HG03520 (cell line): ENCODE data around the gene MAP7.
"Not testable (repeated sequence)": the region's sequence is repeated elsewhere in the genome, so short reads cannot be mapped to it uniquely, and the experiment has no call there.

Experiments
- ATAC-seq: cut with Tn5 transposase; IDR thresholded peaks from one replicate; pipeline ENCODE4 v1.9.1; 2021; ENCODE audit warnings: mild to moderate bottlenecking, moderate library complexity; ENCODE audit not compliant: unreplicated experiment

Gene MAP7

DNA sequence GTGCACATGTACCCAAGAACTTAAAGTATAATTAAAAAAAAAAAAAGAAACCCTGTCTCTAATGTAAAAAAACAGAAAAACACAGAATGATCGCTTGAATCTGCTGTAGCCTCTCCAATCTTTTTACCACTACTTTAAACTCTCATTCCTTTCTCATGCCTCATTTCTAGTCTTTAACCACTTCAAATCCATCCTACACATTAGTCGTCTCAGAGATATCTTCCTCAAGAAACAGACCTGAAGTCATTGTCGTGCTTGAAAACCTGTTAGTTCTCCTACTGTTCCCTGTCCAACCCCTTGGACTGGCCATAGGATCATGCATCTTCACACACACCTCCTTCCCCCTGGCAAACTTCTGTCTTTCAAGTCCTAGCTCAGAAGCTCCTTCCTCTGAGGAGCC, 148.5 kb downstream of the MAP7 start:
- no peak for ATAC-seq

DNA sequence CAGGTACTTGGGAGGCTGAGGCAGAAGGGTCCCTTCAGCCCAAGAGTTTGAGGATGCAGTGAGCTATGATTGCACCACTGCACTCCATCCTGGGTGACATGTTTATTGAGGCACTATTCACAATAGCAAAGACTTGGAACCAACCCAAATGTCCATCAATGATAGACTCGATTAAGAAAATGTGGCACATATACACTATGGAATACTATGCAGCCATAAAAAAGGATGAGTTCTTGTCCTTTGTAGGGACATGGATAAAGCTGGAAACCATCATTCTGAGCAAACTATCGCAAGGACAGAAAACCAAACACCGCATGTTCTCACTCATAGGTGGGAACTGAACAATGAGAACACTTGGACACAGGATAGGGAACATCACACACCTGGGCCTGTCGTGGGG, 149.0 kb downstream of the MAP7 start:
- ATAC-seq, result not testable (repeated sequence)

DNA sequence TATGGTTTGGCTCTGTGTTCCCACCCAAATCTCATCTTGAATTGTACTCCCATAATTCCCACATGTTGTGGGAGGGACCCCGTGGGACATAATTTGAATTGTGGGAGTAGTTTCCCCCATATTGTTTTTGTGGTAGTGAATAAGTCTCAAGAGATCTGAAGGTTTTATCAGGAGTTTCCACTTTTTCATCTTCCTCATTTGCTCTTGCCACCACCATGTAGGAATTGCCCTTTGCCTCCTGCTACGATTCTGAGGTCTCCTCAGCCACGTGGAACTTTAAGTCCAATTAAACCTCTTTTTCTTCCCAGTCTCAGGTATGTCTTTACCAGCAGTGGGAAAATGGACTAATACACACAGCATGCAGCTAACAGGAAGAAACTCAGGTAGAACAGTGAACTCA, 151.8 kb downstream of the MAP7 start:
- no peak for ATAC-seq

DNA sequence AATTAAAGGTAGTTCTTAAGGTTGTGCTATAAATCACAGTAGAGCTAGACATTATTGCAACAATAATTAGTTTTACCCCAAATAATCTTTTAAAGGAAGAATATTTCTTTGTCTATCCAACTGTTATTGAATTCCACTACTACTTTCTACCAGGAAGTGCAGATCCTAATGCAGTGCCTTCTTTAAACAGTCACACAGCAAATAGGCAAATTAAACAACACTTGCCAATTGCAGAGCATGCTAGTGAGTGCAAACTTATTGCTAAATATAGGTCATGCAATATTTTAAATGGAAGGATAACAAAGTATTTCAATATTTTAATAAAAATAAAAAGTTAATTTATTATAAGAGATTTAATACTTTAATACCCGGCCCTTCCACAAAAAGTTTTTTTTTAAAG, 153.3 kb downstream of the MAP7 start:
- no peak for ATAC-seq

DNA sequence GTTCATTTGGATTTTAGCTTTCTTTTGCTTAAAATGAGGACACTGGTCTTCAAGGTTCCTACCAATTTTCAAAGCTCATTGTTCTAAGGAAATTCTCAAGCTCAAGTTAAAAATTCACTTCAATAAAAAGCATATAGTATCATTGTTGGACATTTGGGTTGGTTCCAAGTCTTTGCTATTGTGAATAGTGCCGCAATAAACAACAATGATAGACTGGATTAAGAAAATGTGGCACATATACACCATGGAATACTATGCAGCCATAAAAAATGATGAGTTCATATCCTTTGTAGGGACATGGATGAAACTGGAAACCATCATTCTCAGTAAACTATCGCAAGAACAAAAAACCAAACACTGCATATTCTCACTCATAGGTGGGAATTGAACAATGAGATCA, 159.3 kb downstream of the MAP7 start:
- ATAC-seq, result not testable (repeated sequence)

DNA sequence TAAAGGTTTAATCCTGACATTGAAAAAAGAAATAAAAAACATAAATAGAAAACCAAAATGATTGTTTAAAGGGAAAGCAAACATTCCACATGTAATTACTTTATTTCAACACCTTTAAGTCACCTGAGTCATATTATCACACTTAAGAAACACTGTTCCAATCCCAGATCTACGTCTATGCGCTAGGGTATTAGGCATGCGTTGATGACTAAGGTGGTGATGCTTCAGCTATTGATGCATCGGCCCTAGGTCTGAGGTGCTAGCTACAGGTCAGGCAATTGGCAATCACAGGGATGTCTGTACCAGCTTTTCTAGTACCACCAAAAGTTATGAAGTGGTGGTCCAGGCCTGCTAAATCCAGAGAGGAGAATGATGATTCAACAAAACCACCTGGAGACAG, 162.9 kb downstream of the MAP7 start:
- ATAC-seq, result no peak

DNA sequence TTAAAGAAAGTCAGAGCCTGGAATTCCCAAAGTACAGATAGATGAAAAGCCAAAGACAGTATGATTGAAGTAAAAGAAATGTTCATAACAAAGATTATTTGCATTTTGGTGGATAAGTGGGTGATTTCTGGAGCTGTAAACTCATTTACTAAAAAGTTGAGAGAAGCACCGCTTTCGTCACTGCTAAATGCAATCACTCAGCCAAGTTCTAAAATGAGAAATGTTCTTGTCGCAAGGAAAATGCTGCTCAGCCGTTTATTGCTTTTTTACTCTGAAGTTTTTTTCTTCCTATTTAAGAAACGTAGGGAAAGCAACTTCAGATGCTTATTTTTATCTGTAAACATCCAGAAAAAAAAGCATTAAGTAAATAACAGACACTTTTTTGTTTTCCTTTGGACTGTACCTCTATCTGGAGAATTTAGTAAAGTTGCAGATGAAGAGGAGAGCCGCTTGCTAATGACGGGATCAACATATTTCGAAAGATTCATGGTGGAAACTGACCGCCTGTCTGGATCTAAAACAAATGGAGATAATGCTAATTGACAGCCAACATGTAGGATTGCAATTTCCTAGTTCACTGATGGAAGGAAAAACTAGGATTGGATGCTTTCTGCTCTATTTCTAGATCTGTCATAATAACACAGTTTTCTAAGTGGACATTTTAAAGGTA, 166.8 kb downstream of the MAP7 start:
- ATAC-seq, result no peak

DNA sequence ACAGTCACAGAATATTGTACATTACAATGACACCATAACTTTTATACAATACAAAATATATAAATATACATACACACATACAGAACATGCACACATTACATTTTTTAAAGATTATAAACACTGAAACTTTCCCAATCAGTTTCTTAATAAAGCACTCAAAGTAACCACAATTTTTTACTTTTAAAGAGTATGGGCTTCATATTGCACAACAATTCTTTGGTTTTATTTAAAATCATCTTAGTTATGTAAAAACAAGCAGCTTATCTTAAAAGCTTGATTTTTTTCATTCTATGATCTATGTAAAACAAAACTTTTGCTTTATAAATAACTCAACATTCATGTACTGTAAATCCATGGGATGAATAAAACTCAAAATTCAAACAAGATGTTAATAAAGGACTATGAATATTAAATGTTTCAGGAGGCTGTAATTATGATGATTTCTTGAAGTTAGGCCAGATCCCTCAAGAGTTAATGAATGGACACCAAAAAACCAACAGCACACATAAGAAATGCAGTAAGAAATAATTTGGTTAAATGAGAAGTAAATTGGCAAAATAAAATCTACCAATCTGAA, 167.5 kb downstream of the MAP7 start:
- ATAC-seq, result no peak

DNA sequence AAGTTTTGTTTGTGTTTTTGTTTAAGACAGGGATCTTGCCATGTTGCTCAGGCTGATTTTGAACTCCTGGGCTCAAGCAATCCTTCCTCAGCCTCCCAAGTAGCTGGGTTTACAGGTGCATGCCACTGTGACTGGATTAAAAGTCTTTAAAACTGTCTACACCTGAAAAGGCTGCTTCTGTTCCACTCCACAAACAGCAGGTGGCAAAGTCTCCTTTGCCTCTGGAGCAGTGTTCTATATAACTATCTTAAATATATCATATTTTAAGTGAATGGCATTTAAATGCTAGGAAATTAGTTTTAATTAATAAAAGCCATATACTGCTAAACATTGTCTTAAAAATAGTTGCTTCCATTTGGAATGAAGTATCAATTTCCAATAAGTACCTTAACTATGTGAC, 171.3 kb downstream of the MAP7 start:
- no peak for ATAC-seq

DNA sequence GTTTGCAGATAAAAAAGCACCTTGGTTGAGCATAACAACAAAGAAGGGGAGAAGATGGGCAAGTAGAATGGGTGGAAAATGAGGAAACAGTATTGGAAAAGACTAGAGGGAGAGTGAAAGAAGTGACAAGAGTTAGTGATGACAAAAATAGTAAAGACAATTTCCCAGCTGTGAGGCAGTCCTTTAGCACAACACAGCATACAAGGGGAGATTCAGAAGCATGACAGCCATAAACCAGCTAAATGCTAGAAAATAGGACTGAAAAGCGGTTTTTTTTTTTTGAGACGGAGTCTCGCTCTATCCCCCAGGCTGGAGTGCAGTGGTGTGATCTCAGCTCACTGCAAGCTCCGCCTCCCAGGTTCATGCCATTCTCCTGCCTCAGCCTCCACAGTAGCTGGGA, 174.4 kb downstream of the MAP7 start:
- ATAC-seq, result not testable (repeated sequence)

DNA sequence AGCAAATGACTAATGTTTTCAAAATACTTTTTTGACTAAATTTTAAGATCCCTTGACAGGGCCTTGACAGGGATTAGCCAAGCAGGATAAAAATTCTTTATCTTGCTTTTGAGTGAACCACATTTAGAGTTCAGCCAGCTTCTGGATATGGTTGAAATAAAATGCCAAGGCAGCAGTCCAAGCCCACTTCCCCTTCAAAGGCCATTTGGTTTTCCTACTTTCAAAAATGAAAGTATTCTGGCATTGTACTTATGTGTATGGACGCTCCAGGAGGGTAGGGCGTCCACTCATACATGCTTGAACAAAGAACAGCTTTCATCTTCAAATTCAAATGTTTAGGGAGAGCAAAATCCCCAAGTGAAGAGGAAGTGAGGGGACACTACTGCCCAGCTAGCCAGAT, 178.3 kb downstream of the MAP7 start:
- ATAC-seq, result no peak

DNA sequence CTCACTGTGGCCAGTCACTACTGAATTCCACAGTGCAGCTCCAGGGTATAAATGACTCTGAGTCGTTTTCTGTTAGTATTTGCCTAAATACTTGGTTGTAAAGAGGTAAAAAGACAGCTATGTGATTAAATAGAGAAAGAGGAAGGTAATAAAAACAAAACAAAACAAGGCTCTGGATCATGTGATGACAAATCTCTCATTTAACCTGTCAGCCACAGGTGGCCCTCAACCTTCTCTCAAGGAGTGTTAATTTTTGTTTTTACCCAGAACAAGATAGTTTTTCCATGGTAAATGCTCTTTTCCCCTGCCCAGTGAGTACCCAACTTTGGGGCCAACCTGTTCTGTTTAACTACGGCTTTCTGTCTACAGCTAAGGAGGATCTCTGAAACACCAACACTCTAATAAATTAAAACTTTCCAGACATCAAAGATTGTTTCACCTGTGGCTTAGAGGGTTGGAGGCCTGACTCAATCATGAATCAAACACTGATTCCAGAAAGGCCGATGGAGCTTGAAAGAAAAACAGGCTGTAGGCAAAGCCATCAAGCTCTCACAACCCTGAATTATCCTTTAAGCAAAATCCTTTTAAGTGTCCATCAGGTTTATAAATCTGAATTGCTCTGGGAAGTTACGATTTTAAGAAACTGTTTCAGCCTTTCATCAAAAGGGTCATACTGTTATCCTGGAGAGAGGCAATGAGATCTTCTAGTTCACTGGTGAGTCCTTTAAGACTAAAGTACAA, 179.1 kb downstream of the MAP7 start:
- no peak for ATAC-seq

DNA sequence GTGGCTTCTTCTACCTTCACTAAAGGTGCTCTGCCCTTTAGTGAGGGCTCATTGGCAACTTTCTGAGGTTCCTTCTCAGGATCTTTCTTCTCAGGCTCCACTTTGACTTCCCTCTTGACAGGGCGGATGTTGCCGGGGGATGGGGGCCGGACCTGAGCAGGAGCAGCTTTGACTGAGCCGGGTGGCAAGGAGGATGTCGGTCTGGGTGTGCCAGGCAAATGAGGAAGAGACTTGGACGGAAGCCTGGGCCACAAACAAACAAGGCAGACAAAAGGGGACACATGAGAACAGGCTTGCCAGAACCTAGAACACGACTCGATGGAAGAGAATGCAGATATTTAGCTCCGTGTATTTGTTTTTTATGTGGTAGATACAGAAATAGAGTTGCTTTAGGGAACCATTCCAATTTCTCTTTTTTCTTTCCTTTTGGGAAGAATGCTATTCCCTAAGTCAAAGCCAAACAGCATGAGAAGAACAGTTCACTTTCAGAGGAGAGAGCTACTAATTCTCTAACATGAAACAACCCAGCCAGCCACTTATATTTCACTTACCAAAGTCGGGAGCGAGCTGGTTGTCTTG, 184.4 kb downstream of the MAP7 start:
- no peak for ATAC-seq

DNA sequence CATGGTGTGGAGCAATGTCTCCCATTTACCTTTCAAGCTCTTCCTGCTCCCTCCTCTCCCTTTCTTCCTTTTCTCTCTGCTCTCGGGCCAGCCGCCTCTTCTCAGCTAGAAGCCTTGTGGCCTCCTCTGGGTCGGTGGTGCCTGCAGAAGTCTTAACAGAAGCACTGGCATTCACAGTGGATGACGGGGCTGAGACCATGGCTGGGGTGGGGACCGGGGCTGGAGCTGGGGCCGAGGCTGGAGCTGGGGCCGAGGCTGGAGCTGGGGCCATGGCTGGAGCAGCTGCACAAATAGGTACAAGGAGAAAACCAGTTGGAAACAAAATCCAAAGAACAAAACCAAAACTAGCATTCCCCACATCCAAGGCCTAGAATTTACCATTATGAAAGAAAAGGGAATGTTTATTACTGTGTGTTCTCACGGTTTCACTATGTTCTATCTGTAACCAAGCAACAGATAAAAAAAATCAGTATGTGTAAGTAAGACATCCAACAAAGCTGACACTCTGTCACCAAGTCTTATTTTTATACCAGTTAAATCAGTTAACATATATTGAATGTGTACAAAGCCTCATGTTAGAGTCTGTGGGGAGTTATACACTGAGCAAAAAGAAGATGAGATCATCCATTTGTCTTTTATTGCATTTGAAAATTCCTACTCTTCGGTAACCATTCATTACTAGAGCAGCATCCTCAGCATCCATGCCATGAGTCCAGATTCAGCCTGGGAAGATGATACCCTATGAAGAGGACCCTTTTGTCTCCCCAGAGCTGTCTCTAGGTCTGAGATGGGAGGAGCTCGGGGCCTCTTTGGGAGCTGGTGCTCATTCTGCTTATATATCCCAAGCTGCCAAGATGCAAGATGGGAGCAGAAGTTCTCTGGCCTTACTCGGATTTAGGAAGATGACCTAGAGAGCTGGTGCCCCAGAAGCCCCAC, 187.5 kb downstream of the MAP7 start:
- ATAC-seq, result no peak

DNA sequence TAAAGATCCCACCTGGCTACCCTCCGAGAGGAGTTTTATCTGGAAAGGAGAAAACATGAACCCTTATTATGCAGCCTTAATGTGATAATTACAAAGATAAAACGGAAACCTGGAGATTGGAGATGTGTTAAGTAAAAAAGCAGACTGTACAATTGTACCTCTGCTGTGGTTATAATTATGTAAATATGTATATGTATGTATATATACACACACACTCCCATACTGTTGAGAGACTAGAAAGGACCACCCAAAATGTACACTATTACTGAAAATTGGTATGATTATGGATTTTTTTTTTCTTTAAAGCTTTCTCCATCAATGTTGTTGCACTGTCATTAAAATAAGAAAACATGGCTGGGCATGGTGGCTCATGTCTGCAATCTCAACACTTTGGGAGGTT, 188.4 kb downstream of the MAP7 start:
- ATAC-seq, result no peak

DNA sequence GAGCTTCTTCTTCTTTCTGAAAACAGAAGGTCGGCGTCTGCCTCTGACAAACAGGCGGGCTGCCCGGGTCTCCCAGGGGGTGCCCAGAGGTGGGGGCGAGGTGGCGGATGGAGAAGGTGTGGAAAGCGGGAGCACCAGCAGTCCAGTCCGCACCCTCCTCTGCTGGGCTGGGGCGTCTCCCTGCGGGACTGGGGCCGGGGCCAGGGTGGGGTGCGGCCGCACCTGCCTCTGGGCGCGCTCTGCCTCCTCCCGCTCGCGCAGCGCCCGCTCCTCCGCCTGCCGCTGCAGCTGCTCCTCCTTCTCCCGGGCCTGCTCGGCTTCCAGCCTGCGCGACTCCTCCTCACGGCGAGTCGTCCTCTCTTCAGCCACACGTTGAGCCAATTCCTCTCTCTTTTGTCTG, 189.4 kb downstream of the MAP7 start:
- ATAC-seq, result no peak

DNA sequence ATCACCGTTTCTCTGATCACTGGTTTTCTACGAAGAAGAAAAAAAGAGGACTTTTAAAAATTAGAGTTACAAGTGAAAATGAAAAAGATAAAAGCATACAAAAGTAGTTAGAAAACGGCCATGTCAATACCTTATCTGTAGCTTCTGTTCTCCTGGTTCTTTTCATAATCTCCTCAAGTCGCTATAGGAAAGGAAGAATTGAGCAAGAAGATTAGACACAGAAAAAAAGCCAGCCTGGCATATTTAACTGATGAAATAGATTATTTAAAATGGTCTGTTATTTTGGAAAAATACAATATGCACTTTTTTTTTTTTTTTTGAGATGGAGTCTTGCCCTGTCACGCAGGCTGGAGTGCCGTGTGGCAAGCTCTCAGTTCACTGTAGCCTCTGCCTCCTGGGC, 190.4 kb downstream of the MAP7 start:
- ATAC-seq, result no peak

DNA sequence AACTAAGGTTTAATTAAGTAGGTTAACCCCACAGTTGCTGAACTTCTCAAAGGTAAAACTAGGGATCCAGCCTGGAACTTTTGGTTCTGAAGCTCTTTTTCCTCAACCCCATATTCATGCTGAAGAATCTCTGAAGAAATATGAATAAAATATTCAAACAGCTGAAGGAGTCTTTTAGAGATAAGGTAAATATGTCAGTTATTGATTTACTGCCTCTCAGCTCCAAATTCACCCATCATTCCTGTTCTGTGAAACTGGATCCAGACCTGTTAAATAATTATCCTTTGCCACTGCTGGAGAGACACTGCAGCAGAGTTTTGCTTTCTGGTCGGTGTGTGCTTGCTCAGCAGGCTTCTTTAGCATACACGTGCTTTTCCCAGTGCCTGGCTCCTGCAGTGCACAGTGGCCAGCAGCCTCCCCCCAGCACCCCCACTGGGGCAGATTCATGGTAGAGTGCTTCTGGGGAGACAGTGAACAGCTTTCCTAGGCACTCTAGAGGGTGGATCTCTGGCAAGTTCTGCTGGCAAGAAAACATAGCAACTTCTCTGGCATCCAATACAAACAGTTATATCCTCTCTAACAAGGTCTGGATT, 198.6 kb downstream of the MAP7 start:
- no peak for ATAC-seq

DNA sequence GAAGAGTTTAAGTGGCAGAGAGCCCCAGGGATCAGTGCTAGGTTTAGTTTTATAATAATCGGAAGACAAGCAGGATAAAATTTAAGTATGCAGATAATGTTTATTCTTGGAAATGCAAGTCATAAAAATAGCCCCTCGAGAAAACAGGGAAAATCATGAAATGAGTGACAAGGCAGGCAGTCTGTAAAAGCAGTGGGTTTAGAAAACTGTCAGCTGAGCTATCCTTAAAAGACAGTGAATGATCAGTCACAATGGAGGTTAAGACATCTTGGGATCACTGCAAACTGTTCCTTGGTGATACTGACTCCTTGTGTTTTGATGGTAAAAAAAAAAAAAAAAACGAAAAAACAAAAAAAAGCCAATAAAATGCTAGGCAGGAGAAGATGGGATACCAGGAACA, 199.3 kb downstream of the MAP7 start:
- no peak for ATAC-seq

DNA sequence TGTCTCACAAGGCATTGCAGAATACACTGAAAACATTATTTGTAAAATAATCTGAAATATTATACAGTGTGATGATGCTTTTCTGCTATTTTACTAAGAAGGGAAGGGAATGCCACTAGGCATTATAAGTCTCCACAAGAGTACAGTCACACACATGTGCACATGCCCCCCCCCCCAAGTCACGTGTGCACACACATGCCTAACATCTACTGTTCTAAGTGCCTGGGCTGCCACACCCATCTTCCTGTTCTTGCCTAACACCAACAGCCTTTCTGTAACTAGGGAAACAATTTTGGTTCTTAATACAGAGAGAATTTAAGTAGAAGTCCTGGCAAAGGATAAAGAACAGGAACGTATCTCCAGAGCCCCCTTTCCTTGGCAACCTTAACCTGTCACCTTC, 202.4 kb downstream of the MAP7 start:
- no peak for ATAC-seq

DNA sequence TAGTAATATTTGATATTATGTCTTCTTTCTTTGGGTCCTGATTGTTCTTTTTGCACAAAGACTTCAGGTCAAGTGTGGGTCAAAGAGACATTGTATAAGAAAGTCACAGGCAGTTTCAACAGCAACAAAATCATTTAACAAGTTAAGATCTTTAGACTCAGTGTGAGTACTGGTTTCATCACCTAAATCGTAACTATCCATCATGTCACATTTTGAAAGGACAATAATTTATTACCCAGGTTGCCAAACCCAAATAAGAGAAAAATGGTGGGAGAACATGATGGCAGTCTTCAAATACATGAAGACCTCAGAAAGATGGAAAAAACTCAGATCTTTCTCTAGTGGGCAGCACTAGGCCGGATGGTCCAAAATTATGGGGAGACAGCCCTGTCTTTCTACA, 205.1 kb downstream of the MAP7 start:
- no peak for ATAC-seq
